OCI-LY1 (cell line): ENCODE results near the gene LRRC9.

Experiments used
- H2AFZ ChIP-seq: fragments of 200-600 bp; sonication (generic), shearing (Covaris generic); 2 replicates; pipeline ENCODE4 v1.6.0; 2014; ENCODE audit warnings: antibody characterized with exemption, mild to moderate bottlenecking, low read length
- H3F3A ChIP-seq: fragments of 200-600 bp; sonication (generic), shearing (Covaris generic); 2 replicates; pipeline ENCODE4 v1.6.0; 2014; ENCODE audit warnings: mild to moderate bottlenecking, antibody characterized with exemption, low read length, moderate library complexity; ENCODE audit not compliant: insufficient read depth
- H3K27ac ChIP-seq: fragments of 200-600 bp; sonication (generic); 2 replicates; pipeline ENCODE4 v1.5.1; 2014; ENCODE audit warnings: low read length, mixed run types, mild to moderate bottlenecking, low read depth; ENCODE audit not compliant: poor library complexity, severe bottlenecking
- H3K27me3 ChIP-seq: fragments of 200-600 bp; sonication (generic); 2 replicates; pipeline ENCODE4 v1.6.0; 2014; ENCODE audit warnings: antibody characterized with exemption, mild to moderate bottlenecking, low read length, moderate library complexity; ENCODE audit not compliant: insufficient read depth
- H3K36me3 ChIP-seq: fragments of 200-600 bp; sonication (generic); 2 replicates; pipeline ENCODE4 v1.6.1; 2014; ENCODE audit warnings: mild to moderate bottlenecking, antibody characterized with exemption, low read length, moderate library complexity, mixed read lengths; ENCODE audit not compliant: insufficient read depth
- H3K4me1 ChIP-seq: fragments of 200-600 bp; sonication (generic); 2 replicates; pipeline ENCODE4 v1.5.1; 2014; ENCODE audit warnings: mild to moderate bottlenecking, low read length, moderate library complexity; ENCODE audit not compliant: insufficient read depth, severe bottlenecking
- H3K4me2 ChIP-seq: fragments of 200-600 bp; sonication (generic), shearing (Covaris generic); 2 replicates; pipeline ENCODE4 v1.6.1; 2014; ENCODE audit warnings: low read length
- H3K4me3 ChIP-seq: fragments of 200-600 bp; sonication (generic); 2 replicates; pipeline ENCODE4 v1.5.1; 2014; ENCODE audit warnings: low read length, low read depth, mild to moderate bottlenecking, mixed read lengths; ENCODE audit not compliant: poor library complexity, severe bottlenecking
- H3K79me2 ChIP-seq: fragments of 200-600 bp; shearing (Covaris generic); 2 replicates; pipeline ENCODE4 v1.6.1; 2016; ENCODE audit warnings: mixed run types, low read length, mixed read lengths; ENCODE audit not compliant: insufficient read depth
- H3K9ac ChIP-seq: fragments of 200-600 bp; sonication (generic), shearing (Covaris generic); 2 replicates; pipeline ENCODE4 v1.6.1; 2014; ENCODE audit warnings: mild to moderate bottlenecking, low read length, mixed read lengths
- H3K9me2 ChIP-seq: fragments of 200-600 bp; sonication (generic), shearing (Covaris generic); 2 replicates; pipeline ENCODE4 v1.6.1; 2014; ENCODE audit warnings: low read depth, mild to moderate bottlenecking, low read length, mixed read lengths
- H3K9me3 ChIP-seq: fragments of 200-600 bp; shearing (Covaris generic); 2 replicates; pipeline ENCODE4 v1.6.1; 2014; ENCODE audit warnings: low read length, mixed read lengths
- H4K20me1 ChIP-seq: fragments of 200-600 bp; sonication (generic), shearing (Covaris generic); 2 replicates; pipeline ENCODE4 v1.6.0; 2016; ENCODE audit warnings: mild to moderate bottlenecking, low read length; ENCODE audit not compliant: insufficient read depth
- EZH2 ChIP-seq: fragments of 200-600 bp; sonication (generic), shearing (Covaris generic); IDR thresholded peaks from 2 replicates; pipeline ENCODE4 v1.8.0; 2017; ENCODE audit warnings: borderline replicate concordance, mixed run types, mild to moderate bottlenecking, antibody characterized with exemption, low read length, moderate library complexity, mixed read lengths
- TF ChIP-seq, protein P1 (sequence below): fragments of 200-600 bp; sonication (generic), shearing (Covaris generic); IDR thresholded peaks from 2 replicates; pipeline ENCODE4 v1.5.1; 2017; ENCODE audit warnings: mild to moderate bottlenecking, antibody characterized with exemption, low read length, moderate library complexity, mixed read lengths

LRRC9 gene

DNA sequence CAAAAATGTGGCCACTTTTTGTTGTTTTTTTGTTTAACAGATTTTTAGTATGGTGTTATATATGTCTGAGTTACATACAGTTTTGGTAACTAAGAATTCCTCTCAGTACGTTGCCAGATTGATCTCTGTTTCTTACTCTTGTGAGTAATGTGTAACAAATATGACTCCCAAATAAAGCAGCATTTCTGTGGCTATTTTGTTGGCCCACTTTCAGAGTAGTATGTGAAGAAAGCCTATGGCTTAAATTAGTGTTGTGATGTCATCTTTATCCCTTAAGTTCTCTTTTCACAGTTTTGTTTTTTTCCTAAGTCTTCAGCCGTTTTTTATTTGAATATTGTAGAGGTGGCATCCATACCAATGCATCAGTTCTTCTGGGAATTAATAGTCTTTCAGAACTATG, 182.4 kb downstream of the LRRC9 start:
- Histone ChIP-seq H3K4me1 (no peaks in the 10 kb centered on the region), H4K20me1 (no peaks in the 10 kb centered on the region), H3K9ac (no peak overlapping the region), H3K4me2 (no peak overlapping the region), H3F3A (no peaks in the 10 kb centered on the region), H3K9me3 (no peaks in the 10 kb centered on the region), H3K27me3 (no peaks in the 10 kb centered on the region), H2AFZ (no peak overlapping the region), H3K27ac (no peak overlapping the region), H3K79me2 (peaks cover 37% of the 10 kb centered on the region), H3K4me3 (no peak overlapping the region), H3K36me3 (peaks cover 20% of the 10 kb centered on the region), H3K9me2 (no peaks in the 10 kb centered on the region)
- TF ChIP-seq, protein P1, sequence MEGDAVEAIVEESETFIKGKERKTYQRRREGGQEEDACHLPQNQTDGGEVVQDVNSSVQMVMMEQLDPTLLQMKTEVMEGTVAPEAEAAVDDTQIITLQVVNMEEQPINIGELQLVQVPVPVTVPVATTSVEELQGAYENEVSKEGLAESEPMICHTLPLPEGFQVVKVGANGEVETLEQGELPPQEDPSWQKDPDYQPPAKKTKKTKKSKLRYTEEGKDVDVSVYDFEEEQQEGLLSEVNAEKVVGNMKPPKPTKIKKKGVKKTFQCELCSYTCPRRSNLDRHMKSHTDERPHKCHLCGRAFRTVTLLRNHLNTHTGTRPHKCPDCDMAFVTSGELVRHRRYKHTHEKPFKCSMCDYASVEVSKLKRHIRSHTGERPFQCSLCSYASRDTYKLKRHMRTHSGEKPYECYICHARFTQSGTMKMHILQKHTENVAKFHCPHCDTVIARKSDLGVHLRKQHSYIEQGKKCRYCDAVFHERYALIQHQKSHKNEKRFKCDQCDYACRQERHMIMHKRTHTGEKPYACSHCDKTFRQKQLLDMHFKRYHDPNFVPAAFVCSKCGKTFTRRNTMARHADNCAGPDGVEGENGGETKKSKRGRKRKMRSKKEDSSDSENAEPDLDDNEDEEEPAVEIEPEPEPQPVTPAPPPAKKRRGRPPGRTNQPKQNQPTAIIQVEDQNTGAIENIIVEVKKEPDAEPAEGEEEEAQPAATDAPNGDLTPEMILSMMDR = no peak
- no peak for TF ChIP-seq EZH2

DNA sequence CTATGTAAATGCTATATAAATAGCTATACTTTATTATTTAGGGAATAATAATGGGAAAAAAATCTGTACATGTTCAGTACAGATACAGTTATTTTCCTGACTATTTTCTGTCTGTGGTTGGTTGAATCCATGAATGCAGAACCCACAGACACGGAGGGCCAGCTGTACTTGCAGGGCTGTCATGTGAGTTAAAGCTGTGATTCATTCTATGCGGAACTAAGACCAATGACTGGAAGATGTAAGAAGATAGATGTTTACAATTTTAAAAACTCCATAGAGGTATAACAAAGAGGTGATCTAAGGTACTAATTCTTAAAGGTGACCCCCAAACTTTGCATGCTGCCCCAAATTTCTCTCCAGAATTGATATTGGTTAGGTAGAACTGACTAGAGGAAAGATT, 186.4 kb downstream of the LRRC9 start:
- no peaks in the 10 kb centered on the region for H3K9me3 ChIP-seq
- peaks cover 43% of the 10 kb centered on the region for H3K36me3 ChIP-seq
- no peaks in the 10 kb centered on the region for H3K4me1 ChIP-seq
- H3F3A ChIP-seq = no peaks in the 10 kb centered on the region
- H3K27ac ChIP-seq = no peak overlapping the region
- H3K4me3 ChIP-seq = no peak overlapping the region
- no peak overlapping the region for H3K9ac ChIP-seq
- TF ChIP-seq, protein P1 = no peak
- TF ChIP-seq EZH2 = no peak
- H3K9me2 ChIP-seq = no peaks in the 10 kb centered on the region
- no peaks in the 10 kb centered on the region for H4K20me1 ChIP-seq
- no peak overlapping the region for H3K4me2 ChIP-seq
- peaks cover 30% of the 10 kb centered on the region for H3K79me2 ChIP-seq
- H2AFZ ChIP-seq = no peak overlapping the region
- H3K27me3 ChIP-seq = no peaks in the 10 kb centered on the region

DNA sequence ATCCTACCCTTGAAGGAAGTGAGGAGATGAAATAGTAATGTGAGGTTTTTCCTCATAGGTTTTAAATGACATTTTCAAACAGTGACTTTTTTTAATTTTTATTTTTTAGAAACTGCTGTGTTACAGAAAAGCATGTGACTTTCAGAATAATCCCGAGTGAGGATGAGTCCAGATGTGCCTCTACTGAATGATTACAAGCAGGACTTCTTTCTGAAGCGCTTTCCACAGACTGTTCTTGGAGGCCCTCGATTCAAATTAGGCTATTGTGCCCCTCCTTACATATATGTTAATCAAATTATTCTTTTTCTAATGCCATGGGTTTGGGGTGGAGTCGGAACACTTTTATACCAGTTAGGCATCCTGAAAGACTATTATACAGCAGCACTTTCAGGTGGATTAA, 187.5 kb downstream of the LRRC9 start:
- Histone ChIP-seq H3K27ac (no peak overlapping the region), H3F3A (no peaks in the 10 kb centered on the region), H3K27me3 (no peaks in the 10 kb centered on the region), H3K4me1 (no peaks in the 10 kb centered on the region), H3K4me2 (no peak overlapping the region), H4K20me1 (no peaks in the 10 kb centered on the region), H3K36me3 (peaks cover 45% of the 10 kb centered on the region), H3K9me3 (no peaks in the 10 kb centered on the region), H3K9me2 (no peaks in the 10 kb centered on the region), H3K9ac (no peak overlapping the region), H2AFZ (no peak overlapping the region), H3K4me3 (no peak overlapping the region), H3K79me2 (0 out of 2 replicates have a peak, but pooled peaks cover 26% of the 10 kb centered on the region)
- no peak for TF ChIP-seq EZH2
- TF ChIP-seq, protein P1 = no peak
